Mammary epithelial cell (primary cell): ENCODE results near the gene PARD3B.

Experiments used
- CTCF ChIP-seq, 2 donors: IDR thresholded peaks in 1 of 2; conservative IDR thresholded peaks in 1 of 2; 2 replicates each; pipeline ENCODE4 v1.5.1; 2011 to 2012; ENCODE audit warnings: inconsistent platforms in 2 of 2, low read length in 2 of 2, mild to moderate bottlenecking in 2 of 2, control low read depth in 1 of 2, low read depth in 1 of 2; ENCODE audit not compliant: insufficient read depth in 1 of 2; ENCODE audit errors: extremely low read depth in 1 of 2
- EZH2 ChIP-seq: IDR thresholded peaks from 2 replicates; pipeline ENCODE4 v1.6.1; 2012; ENCODE audit warnings: low read length, inconsistent platforms, borderline replicate concordance

GRCh38 chr2:204899983-204900382 lies 354.7 kb downstream of the PARD3B start:
- TF ChIP-seq CTCF (conservative IDR thresholded peaks at IDR 0.05 in 1 of 2, IDR thresholded peaks at IDR 0.05 in 1 of 2; ENCODE audit: extremely low read depth in 1 of 2, insufficient read depth in 1 of 2, low read depth in 1 of 2, low read length in 2 of 2) (no peak), EZH2 (no peak)
